Activated T-helper 1 cell treated with Interleukin-2 at 50 U/mL for 16 hours (primary cell): ENCODE measurements around the gene RETREG1.

ENCODE experiments used
- DNase-seq: peaks from one replicate; pipeline ENCODE4 v3.0.0-alpha.2; 2020; ENCODE audit warnings: low read depth

Gene RETREG1

DNA sequence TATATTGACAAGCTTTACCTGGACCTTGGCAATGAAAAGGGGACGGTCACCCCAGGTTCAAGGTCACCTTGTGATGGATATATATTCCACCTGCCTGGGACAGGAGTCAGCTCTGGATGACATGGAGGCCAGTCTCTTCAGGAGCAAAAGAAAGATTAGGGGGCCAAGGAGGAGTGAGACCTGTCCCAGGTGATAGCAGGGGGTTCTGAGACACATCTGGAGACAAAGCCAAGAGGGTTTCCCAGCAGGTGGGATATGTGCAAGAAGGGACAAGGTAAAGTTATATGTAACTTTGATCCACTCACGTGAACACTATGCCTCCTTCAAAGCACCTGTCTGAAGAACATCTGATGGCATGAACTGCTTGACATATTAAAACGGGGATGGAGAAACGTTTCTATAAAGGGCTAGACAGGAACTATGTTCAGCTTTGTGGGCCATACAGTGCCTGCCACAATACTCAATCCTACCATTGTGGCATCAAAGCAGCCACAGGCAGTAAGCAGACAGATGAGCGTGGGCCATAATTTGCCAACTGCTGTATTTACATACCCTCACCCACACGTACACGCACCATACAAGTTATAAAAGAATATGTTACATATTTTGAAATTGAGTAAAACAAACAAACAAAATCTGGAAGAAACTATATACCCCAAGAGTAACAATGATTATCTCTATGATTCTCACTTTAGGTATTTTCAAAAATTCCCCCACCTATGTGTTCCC is 88.3 kb downstream of the RETREG1 start:
- DNase-seq, result no peak

DNA sequence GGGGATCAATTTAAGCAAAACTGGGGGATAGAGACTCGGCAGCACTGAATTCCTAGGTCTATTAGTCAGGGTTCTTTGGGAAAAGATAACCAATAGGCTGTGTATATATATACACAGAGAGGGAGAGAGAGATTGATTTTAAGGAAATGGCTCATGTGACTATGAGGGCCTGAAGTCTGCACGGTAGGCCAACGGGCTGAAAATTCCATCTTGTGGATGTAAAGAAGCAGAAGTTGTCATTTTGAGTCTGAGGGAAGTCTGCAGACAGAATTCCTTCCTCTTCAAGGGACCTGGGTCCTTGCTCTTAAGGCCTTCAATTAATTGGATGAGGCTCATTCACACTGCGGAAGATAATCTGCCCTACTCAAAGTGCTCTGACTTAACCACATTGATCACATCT is 91.1 kb downstream of the RETREG1 start:
- DNase-seq, result no peak

DNA sequence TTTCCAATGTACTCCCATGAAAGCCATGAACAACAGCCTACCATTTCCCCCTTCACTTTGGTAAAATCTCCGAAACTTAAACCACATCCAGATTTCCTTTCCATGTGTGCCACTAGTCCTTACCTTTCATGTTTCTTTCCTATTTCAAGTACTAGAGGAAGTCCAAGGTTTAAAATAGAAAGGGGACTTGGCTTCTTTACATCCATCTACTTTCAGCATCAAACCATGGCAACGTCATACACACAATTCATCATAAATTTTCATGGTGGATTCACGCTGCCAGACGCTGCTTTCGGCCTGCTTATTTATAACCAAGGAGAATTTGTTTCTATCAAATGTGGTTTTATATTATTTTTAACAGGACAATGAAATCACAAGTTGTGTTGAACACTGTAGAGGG is 92.5 kb downstream of the RETREG1 start:
- DNase-seq, result no peak

DNA sequence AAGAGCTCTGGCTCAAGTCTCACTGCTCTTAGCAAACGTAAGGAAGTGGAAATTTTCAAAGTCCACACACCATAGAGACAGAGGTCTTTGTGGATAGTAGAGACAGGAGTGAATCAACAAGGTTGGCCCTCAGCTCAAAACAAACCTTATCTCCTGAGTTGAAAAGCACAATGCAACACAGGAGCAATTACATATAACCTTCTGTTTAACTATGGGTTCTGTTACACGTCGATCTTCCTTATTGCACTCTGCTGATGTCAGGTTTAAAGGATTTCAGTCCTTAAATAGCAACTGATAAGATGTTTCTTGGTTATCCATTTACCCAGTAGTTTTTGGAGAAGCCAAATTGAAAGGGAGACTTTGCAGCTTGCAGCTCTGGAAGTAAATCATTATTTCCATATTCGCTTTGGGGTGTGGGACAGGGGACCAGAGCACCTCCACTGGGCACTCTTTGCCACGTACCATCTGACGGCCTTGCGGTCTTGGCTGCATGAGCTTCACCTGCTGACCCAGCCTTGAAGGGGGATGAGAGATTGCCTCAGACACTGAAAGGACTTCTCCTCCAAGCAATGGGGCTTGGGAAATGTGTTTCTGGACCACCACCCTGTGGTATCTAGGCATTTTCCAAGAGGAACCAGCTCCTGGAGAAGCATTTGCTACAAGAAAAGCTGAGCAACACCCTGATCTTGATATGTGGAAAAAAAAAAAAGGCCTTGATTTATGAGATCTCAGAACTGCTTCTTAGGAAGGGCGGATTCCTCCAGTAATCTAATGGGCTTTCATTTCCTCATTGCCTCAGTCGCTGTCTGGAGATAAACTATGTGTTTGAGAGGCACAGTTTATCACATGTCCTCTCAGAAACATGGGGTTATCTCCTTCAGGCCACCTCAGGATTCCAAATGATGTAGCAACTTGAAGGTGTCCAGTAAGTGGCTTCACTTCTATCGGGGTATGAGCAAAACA is 95.0 kb downstream of the RETREG1 start:
- no peak for DNase-seq

DNA sequence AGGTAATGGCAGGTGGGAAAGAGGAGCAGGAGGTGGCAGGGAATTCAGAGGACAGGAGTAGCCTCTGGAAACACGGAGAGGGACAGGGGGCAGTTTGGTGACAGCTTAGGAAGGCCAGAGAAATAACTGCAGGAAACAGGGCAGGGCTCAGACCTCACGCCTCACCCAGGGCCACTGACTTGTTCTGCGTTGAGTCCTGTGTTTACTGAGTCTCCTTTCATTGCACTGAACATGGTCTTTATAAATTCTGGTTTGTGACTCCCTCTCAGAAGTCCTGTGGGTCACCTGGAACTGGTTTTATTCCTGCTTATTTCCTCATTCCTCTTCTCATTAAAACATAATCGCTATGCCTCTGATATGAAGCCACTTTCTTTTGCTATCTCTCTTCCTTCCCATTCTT is 96.0 kb downstream of the RETREG1 start:
- DNase-seq, result no peak

DNA sequence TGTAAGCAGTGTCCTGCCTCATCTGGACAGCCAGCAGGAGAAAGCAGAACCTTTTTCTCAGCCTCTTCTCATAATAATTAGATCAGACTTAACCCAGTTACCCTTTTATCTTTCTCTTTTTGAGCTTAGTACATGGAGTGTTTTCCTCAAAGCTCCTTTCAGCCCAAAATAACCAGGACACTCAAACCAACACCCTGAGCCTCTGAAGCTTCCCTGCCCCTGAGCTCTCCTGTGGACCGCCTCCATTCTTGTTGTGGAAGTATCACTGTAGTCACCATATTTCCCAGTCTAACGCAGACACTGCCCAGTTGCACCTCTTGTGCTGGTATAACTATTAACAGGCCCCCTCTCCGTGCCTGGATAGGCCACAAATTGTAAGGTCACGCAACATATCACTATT is 97.4 kb downstream of the RETREG1 start:
- no peak for DNase-seq

DNA sequence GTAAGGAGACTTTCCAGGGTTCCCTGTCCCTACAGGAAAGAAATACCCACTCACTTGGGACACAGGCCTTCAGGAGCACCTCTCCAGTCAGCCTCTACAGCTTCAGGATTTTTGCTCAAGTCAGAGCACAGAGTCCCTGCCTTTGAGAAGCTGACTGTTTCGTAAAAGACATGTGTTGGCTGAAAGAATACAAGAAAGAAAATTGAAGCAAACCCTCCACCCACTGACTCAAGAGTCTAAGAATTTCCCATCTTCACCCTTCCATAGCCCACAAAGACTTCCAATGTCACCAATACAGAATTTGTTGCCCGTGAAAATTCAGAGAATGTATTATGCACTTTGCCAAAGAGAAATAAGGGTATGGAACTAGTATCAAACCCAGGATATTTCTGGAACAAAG is 98.2 kb downstream of the RETREG1 start:
- DNase-seq, result no peak

DNA sequence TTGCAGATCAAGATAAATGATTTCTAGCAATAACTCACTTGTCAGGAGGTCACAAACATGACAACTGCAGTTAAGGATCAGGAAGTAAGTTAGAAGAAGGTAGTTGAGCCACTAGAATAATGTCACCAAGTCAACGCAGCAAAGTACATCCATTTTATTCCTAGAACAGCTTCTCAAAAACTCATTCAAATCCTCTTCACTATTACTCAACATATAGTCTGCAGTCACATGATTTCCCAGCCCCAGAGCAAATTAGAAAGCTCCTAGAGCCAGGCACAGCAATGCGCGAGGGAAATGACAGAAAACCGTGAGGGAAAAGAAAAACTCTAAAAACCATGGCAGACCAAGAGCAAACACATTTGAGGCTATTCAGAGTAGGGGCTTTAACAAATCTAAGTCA is 101.3 kb downstream of the RETREG1 start:
- DNase-seq, result no peak

DNA sequence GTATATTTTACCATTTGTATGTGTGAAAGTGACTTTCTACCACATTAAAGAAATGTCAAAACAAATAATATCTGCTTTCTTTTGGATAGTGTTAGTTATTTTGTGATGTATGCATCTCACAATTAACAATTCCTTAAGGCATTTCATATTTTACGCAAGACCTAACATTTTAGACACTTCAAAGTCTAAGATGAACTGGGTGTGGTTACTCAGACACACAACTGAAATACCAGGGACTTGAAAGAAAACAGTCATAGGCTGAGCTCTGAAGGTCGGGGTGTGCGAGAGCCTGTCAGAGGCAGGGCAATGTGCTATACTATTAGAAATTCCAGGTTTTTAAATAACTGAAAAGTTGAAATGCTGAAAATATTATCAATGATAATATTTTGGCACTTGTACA is 106.7 kb downstream of the RETREG1 start:
- no peak for DNase-seq

DNA sequence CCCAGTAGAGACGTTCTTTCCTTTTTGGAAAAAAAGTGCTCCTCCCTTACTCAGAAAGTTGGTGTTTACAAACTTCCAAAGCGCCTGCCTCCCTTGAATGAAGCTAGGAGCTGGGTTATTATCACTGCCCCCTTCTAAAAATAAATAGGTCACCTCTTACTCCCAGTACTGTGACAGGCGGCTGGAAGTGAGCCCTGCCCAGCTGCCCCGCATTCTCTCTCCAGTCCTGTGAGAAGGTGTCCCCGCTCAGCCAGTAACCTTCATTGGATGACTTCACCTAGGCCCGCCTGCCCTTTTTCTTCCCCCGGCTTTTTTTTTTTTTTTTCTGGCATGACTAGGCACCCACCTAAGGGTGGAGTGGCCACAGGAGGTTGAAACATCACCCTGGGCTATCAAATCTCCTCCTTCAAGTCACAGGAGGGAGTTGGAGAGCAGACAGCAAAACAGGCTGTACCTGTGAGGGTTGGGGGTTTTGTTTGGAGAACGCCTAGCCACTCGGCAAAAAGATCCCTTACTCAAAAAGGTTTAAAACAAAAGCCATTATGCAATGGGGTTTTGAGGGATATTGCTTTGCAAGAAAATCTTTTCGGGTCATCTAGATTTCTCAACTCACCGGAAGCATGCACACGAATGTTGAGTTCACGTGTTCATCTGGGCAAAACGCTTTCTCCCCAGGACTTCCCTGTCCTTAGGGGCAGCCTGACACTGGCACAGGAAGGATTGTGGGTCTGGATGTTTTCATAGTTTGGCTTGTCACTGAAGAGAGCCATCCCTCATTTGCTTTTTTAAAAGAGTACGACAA is 107.9 kb downstream of the RETREG1 start:
- no peak for DNase-seq

DNA sequence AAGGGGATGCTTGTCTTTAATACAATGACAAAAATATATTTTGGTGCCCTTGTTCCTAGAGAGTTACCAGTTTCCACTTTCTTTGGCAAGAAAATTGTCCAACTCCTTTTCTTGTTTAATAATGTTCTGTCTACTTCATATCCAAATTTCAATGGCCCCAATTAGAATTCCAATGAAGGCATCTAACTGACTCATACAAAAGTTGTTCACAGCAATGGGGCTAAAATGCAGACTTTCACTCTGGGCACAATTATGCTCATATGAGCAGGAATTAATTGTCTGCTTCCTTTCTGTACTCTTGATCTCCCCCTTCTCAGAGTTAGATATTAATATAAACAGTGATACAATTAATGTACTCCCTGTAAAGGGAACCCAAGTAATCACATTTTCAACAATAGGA is 109.1 kb downstream of the RETREG1 start:
- DNase-seq, result no peak

DNA sequence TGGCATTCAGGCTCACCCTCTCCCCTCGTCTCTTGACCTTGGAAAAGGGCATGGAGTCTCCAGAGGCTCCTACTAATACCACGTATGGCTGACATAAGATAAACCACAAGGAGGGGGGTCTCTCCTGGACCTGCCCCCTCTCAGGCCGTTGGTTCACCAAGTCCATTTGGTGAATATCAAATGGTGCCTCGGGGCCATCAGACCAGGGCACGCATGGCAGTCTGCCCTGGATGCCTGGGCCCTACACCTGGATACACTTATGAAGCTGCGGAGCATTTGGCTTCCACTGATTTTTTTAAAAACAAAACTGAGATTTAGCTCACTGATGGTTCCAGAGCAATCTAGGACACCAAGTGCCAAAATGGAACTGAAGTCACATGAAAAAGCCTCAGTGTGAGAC is 110.9 kb downstream of the RETREG1 start:
- no peak for DNase-seq

DNA sequence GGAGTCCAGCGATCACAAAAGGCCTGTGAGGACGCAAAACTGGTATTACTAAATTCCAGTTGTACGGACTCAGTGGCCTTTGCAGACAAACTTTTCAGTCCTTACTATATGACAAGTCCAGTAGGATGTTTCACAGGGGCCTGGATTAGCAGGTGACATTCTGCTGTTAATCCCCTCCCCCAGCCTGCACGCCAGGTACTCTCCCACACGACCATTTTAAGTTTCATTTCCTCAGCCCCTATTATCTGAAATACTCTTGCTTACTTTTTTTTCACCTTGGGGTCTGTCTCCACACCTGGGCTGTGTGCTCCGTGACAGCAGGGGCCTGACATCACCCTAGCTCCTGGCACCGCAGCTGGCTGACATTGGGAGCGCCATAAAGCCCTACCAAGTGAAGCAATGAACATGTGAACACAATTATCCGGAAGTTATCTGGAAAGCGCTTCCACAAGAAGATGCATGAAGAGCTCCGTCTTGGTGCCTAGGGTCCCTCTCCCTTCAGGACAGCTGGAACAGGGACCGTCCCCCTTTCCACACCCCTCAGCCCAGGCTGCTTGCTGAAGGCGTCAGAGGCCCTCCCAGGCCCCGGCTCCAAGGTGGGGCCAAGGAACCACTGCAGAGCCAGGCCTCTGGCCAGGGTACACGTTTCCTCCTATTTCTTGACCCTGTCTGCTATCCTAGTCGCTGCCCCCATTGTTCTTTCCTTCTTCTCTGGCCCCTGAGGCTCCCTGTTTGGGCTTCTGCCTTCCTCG is 111.5 kb downstream of the RETREG1 start:
- DNase-seq, result no peak

DNA sequence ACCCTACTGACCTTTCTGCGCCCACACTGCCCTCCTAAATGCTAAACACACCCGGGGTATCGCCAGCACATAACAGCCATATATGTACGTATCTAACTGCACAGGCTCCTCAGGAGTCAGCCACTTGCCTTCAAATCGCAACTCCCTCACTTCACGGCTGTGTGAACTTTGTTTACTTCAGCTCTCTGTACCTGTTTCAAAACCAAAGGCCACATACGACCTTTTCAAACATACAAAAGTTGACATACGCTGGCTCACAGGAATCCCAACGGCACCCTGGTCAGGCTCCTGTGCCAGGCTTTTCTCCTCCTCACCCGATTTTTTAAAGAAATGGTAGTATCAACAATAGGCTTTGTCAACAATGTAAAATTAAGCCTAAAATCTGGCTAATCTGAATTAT is 112.2 kb downstream of the RETREG1 start:
- no peak for DNase-seq

DNA sequence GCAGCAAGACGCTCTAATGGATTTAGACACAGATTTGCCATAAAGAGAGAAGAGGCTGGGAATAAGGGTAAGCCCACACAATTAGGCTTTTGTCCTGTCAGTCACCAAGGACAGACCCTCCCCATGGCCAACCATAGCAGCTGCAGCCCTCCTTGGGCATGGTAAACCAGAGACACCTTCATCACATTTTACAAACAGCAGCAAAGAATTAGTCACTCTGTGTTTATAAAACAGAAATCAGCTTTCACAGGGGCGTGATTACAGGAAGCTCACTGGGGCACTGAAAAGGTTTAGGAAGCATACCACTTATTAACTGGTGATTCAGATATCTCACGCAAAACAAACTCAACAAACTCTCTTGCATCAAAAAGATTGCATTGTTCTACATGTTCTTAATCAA is 113.9 kb downstream of the RETREG1 start:
- no peak for DNase-seq

DNA sequence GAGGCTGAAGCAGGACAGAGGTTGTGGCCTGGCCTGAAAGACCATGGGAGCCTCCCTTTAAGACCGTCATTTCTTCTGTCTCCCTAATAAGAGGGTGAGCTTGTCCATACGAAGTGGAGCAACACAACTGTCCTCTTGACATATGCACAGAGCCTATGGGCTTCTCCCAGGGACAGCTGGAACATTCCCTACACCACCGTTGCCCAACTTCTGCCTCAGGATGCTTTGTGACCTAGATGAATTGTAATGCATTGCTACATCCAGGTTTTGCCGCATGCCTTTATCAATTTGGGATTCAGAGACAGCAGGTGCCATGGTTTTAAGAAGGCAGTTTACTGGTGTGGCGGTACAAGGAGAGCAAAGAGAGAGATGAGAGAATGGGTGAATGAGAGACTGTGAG is 116.8 kb downstream of the RETREG1 start:
- no peak for DNase-seq

DNA sequence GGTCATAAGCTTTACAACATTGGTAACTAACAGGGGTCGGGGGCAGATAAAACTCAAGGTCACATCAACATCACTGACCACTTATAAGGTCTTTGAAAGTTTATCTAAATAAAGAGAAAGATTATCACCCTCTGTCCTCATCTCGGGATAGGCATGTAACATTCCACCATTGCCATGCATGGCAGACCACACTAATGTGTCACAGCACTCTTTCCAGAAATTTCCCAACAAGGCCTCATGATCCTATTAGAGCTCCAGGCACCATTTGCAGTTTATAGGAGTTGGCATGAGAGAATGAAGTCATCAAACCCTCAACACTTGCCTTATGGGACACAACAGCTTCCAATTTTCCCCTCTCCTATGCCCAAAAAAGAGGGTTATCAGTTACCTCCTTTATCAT is 119.3 kb downstream of the RETREG1 start:
- DNase-seq, result no peak

DNA sequence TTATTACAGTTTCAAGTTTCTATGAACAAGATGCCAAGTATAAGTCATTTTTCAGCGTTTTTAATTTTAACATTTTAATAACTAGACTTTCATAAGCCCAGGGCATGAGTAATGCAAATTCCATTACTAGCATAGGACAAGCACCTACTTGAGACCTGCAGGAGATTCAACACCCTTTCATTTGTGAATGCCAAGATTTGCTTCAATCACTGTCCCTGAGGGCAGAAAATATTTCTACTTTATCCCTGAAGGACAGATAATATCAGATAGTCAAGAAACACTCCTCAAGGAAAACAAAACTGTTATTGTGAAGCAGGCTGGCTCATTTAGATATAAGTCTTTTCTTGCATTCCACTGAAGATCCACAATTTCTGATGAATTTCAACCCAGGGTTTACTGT is 123.5 kb downstream of the RETREG1 start:
- no peak for DNase-seq

DNA sequence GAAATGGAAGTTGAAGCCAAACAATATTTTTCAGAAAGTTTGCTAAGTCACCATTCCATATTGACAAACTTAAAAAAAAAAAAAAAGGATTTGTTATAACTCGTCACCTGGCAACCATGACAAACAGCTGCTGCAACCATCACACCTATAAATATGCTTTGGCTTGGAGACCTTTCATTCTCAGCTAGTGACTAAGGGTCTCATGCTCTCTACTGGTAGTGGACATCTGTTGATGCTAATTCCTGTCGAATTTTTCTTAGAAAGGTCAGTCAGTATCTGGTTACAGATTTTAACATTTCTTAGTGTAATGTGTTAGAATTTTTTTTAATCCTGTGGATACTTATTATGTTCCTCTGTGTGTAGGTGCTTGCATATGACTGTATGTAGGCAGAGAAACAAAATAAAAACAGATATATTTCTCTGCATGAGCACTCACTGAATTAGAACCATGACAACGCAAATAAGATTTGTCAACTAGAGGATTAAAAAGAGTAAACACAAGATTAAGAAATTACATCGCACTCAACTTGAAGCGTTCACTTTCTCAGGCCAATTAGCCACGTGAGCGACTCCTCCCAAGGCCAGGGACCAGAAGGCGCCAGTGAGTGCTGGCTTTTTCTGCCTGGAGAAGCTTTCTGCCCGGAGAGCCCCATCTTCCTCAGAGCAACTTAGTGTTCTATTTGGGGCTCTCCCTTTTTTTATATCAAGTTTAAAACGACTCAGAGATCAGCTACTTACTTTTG is 124.2 kb downstream of the RETREG1 start:
- no peak for DNase-seq

DNA sequence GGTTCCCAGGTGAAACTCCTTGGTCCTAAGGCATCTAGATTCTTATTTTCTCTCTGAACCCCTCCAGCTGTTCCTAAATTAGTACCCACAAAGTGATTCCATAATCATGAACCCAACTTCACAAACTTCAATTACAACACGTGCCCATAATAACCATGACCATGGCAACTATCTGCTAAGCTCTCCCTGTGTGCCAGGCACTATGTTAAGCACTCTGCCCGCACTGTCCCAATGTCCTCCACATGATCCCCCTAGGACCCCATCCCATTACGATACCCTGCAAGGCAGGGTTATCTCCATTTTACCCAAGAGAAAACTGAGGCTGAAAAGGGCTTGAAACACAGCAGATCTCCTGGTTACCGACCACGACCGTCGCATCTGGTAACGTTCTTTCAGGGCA is 125.9 kb downstream of the RETREG1 start:
- no peak for DNase-seq

DNA sequence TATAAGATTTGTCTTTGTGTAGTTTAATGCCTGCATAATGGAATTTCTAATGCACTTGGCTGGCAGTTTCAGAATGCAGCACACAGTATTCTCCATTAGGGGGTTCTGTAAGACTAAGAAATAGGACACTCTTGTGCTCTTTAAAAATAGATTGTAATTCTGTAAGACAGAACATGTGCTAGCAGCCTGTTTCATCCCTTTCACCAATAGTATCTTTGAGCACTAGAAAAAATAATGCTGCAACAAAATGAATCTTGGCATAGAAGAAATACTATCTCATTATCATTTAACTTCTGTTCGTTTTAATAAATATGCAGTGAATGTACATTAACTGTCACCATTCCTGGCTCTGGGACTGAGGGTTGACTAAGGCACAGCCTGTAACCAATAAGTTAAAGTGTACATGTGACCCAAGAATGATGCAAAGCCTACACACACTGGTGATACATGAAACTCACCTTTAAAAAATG is 127.4 kb downstream of the RETREG1 start:
- DNase-seq, result no peak
